Common myeloid progenitor, CD34-positive (primary cell): Measurements from ENCODE around the gene CSF1.

Experiments used
- CTCF ChIA-PET: fragments of 350-600 bp; sonication (Branson Sonifier 250); formaldehyde crosslinking; loops from one replicate; lab custom pipeline; 2021; ENCODE audit warnings: antibody characterized with exemption; lab: Charles Lee
- POLR2A ChIA-PET: fragments of 350-600 bp; sonication (Branson Sonifier 250); formaldehyde crosslinking; loops from one replicate; lab custom pipeline; 2021; ENCODE audit warnings: antibody characterized with exemption; lab: Charles Lee
- DNase-seq, 3 donors: peaks; one replicate each; pipeline versions ENCODE4 v3.0.0 to v3.0.0-alpha.2; 2013
- H3K27ac ChIP-seq, 2 experiments: 1 replicate in 1 of 2; 2 replicates in 1 of 2; pipeline ENCODE4 v1.7.0; 2013; ENCODE audit warnings: inconsistent platforms in 2 of 2, low read length in 2 of 2, mild to moderate bottlenecking in 2 of 2, low read depth in 1 of 2, moderate library complexity in 1 of 2; ENCODE audit not compliant: severe bottlenecking in 2 of 2, insufficient read depth in 1 of 2, poor library complexity in 1 of 2
- H3K27me3 ChIP-seq, 5 experiments: replicated peaks in 2 of 5; 1 replicate in 3 of 5; 2 replicates in 2 of 5; pipeline versions ENCODE4 v1.6.1 to v1.7.0; 2013; ENCODE audit warnings: low read length in 4 of 5, mild to moderate bottlenecking in 2 of 5, moderate library complexity in 2 of 5, inconsistent platforms in 1 of 5; ENCODE audit not compliant: insufficient read depth in 5 of 5, control insufficient read depth in 4 of 5
- H3K36me3 ChIP-seq, 4 experiments: 1 replicate in 2 of 4; 2 replicates in 2 of 4; pipeline versions ENCODE4 v1.6.1 to v1.7.0; 2013; ENCODE audit warnings: low read length in 3 of 4, control low read depth in 1 of 4, mild to moderate bottlenecking in 1 of 4; ENCODE audit not compliant: control insufficient read depth in 4 of 4, insufficient read depth in 4 of 4
- H3K4me1 ChIP-seq, 4 experiments: 1 replicate in 3 of 4; 2 replicates in 1 of 4; pipeline versions ENCODE4 v1.6.1 to v1.7.1; 2013; ENCODE audit warnings: low read length in 3 of 4, mild to moderate bottlenecking in 3 of 4, control low read depth in 1 of 4, inconsistent platforms in 1 of 4, moderate library complexity in 1 of 4; ENCODE audit not compliant: control insufficient read depth in 4 of 4, insufficient read depth in 4 of 4; ENCODE audit errors: control extremely low read depth in 1 of 4
- H3K4me3 ChIP-seq, 7 experiments: 1 replicate in 4 of 7; 2 replicates in 3 of 7; pipeline versions ENCODE4 v1.5.1 to v1.7.0; 2013; ENCODE audit warnings: mild to moderate bottlenecking in 7 of 7, low read length in 6 of 7, moderate library complexity in 6 of 7, inconsistent platforms in 2 of 7, low read depth in 2 of 7, control low read depth in 1 of 7; ENCODE audit not compliant: insufficient read depth in 4 of 7, control insufficient read depth in 1 of 7; ENCODE audit errors: extremely low read depth in 1 of 7
- H3K9me3 ChIP-seq, 5 experiments: 1 replicate in 4 of 5; 2 replicates in 1 of 5; pipeline versions ENCODE4 v1.6.1 to v1.7.1; 2013; ENCODE audit warnings: low read length in 4 of 5, mild to moderate bottlenecking in 2 of 5, inconsistent platforms in 1 of 5, low read depth in 1 of 5, moderate library complexity in 1 of 5; ENCODE audit not compliant: control insufficient read depth in 4 of 5, insufficient read depth in 2 of 5; ENCODE audit errors: control extremely low read depth in 1 of 5
- WGBS: methylation state at CpG from one replicate; pipeline ENCODE4 v1.1.5; 2013; ENCODE audit not compliant: insufficient coverage; 5-methylcytosine and 5-hydroxymethylcytosine counted together

Gene CSF1

DNA sequence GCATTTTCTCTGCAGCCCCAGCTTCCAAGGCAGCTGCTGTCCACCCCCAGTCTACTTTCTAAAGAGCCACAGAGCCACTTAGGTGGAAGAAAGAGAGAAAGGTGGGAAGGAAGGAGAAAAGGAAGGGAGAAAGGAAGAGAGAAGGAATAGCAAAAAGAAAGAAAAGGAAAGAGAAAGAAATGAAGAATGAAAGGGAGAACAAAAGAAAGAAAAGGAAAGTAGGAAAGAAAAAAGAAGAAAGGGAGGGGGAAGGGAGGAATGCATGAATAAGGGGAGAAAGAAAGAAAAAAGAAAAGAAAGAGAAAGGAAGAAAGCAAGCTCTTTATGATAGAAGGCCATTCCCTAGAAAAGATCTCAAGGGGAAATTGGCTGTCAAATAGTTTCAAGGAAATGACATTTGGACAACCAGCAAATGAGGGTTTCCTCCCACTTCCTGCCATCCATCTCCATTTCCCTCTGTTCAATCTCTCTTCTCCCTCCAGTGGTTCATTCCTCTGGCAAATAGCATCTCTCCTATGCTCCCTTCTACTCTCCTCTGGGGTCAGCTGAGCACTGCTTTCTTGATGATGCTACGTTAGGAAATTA is 3.4 kb upstream of the CSF1 start:
- no peak overlapping the region for H3K27ac ChIP-seq
- CTCF ChIA-PET: interaction anchor here (0.6 to 2.9 kb wide), 6 partner anchors 13 to 147 kb away, joined by 3 to 11 read pairs (median 4); no protein-coding TSS in a partner anchor
- no peaks in the 10 kb centered on the region for H3K9me3 ChIP-seq
- H3K4me3 ChIP-seq: no peak overlapping the region
- H3K4me1 ChIP-seq: peaks cover 2 to 17% (median 14%) of the 10 kb centered on the region in 4 experiments
- H3K27me3 ChIP-seq: peaks cover 0 to 30% (median 15%) of the 10 kb centered on the region in 5 experiments
- POLR2A ChIA-PET: no interaction called here
- DNase-seq: no peak
- 100% methylated on average over 1 of the region's 1 CpG for WGBS
- no peaks in the 10 kb centered on the region for H3K36me3 ChIP-seq

DNA sequence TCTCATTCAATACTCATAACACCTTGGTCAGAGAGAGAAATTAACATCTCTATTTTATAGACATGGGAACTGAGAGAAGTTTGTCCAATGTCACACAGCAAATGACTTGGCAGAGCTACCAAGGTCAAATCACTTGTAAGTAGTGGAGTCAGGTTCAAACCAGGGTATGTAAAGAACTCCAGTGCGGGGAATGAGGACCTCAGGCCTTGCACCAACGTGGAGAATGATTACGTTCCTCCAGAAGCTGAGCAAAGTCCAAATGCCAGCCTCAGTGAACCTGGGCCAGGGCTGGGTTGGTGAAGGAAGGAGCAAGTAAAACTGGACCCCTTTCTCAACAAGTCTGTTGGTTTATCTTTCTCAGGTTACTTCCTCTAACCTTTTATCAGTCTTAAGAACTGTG is 1.8 kb upstream of the CSF1 start:
- Histone ChIP-seq H3K27me3 (peaks cover 0 to 39% (median 19%) of the 10 kb centered on the region in 5 experiments), H3K36me3 (no peaks in the 10 kb centered on the region), H3K27ac (no peak overlapping the region), H3K4me3 (no peak overlapping the region), H3K4me1 (peaks cover 2 to 17% (median 14%) of the 10 kb centered on the region in 4 experiments), H3K9me3 (no peaks in the 10 kb centered on the region)
- ChIA-PET CTCF (interaction anchor here (1.4 to 2.9 kb wide), 4 partner anchors 42 to 132 kb away, joined by 3 to 11 read pairs (median 6); no protein-coding TSS in a partner anchor), POLR2A (no interaction called here)
- WGBS: 80% methylated on average over 1 of the region's 3 CpGs
- no peak for DNase-seq

DNA sequence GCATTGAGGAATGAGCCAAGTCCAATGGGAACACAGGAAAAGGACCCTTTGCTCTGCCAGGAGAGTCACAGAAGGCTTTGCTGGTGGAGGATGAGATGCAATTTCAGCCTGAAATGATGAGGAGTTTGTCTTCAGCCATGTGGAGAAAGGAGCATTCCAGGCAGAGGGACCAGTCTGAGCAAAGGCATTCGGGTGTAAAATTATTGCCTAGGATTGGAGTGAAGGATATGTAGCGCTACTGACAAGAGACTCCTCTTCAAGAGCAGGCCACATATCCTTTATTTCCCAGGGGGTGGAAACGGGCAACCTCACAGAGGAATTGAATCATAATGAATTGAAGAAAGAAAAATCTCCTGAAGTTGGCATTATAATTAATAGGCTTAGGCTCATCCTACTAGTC is 1.1 kb upstream of the CSF1 start:
- H3K4me3 ChIP-seq: no peak overlapping the region
- no peaks in the 10 kb centered on the region for H3K9me3 ChIP-seq
- H3K4me1 ChIP-seq: peaks cover 2 to 17% (median 14%) of the 10 kb centered on the region in 4 experiments
- H3K27me3 ChIP-seq: peaks cover 0 to 39% (median 19%) of the 10 kb centered on the region in 5 experiments
- no peaks in the 10 kb centered on the region for H3K36me3 ChIP-seq
- CTCF ChIA-PET: no interaction called here
- POLR2A ChIA-PET: no interaction called here
- DNase-seq: no peak
- H3K27ac ChIP-seq: no peak overlapping the region
- no CpG with 5 or more reads among the region's 3 CpGs for WGBS

- Histone ChIP-seq H3K4me3 (peak overlapping the region; percentile 35 to 85 (median 69)), H3K36me3 (no peaks in the 10 kb centered on the region), H3K4me1 (peaks cover 2 to 17% (median 11%) of the 10 kb centered on the region in 4 experiments), H3K27ac (peak overlapping the region in 1 of 2 experiments; percentile 59), H3K9me3 (no peaks in the 10 kb centered on the region), H3K27me3 (peaks cover 0 to 39% (median 19%) of the 10 kb centered on the region in 5 experiments)
- WGBS: 4% methylated on average over 54 of the region's 70 CpGs
- peak in 1 of 3 donors; percentile 12 for DNase-seq
- CTCF ChIA-PET: interaction anchor here (0.6 to 2.6 kb wide), 6 partner anchors 12 to 135 kb away, joined by 3 to 9 read pairs (median 4); no protein-coding TSS in a partner anchor
- POLR2A ChIA-PET: interaction anchor here (0.7 to 1.1 kb wide), 2 partner anchors 31 to 106 kb away, joined by 3 read pairs; no protein-coding TSS in a partner anchor
Observed at GRCh38 chr1:109910963-109911798, 532 bp downstream of the CSF1 start.

DNA sequence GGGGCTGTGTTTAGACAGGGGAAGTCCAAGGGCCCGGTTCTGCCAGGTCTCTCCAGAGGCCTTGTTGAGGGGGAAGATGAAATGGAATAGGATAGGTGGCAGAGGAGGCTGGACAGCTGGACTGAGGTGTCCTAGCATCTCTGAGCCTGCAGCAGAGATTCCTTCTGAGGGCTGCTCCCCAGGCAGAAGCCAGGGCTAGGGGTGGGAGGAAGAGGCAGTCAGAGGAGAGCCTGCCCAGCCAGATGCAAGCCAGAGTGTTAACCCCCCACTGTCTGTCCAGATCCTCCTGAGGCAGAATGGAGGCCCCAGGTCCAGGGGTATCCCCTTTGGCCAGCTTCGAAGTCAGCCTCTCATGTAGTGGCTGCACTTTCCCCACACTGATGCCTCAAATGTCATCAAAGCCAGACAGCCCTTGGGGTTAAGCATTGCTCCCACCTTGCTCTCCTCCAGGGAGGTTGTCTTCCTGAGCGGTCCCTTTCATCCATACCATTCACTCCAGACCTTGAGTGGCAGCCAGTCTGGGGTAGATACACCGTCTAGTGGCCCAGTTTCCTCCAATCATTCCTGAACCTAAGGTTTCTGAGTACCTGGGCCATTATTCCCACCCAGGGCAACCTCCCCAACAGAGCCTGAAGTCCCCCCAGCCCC is 1.7 kb downstream of the CSF1 start:
- H3K36me3 ChIP-seq: peaks cover 0 to 3% (median under 1%) of the 10 kb centered on the region in 4 experiments
- ChIA-PET CTCF (interaction anchor here (0.8 to 2.6 kb wide), 7 partner anchors 11 to 136 kb away, joined by 3 to 9 read pairs (median 3); partner anchors contain the start of gene AHCYL1), POLR2A (interaction anchor here (0.6 kb wide), 1 partner anchor 737 kb away, joined by 3 read pairs; no protein-coding TSS in a partner anchor)
- H3K4me1 ChIP-seq: peaks cover 2 to 19% (median 13%) of the 10 kb centered on the region in 4 experiments
- DNase-seq: no peak
- H3K27me3 ChIP-seq: peaks cover 0 to 39% (median 19%) of the 10 kb centered on the region in 5 experiments
- H3K9me3 ChIP-seq: no peaks in the 10 kb centered on the region
- 59% methylated on average over 4 of the region's 4 CpGs for WGBS
- no peak overlapping the region for H3K27ac ChIP-seq
- H3K4me3 ChIP-seq: peak overlapping the region in 2 of 7 experiments; percentile 75 to 85

GRCh38 chr1:109912873-109913272 is 2.2 kb downstream of the CSF1 start:
- no peak for DNase-seq
- H3K4me1 ChIP-seq: peaks cover 2 to 19% (median 14%) of the 10 kb centered on the region in 4 experiments
- peaks cover 0 to 37% (median 19%) of the 10 kb centered on the region in 5 experiments for H3K27me3 ChIP-seq
- H3K27ac ChIP-seq: no peak overlapping the region
- H3K9me3 ChIP-seq: no peaks in the 10 kb centered on the region
- CTCF ChIA-PET: interaction anchor here (0.9 to 2.6 kb wide), 5 partner anchors 10 to 136 kb away, joined by 3 to 9 read pairs (median 3); no protein-coding TSS in a partner anchor
- peak overlapping the region in 1 of 7 experiments; percentile 4 for H3K4me3 ChIP-seq
- POLR2A ChIA-PET: interaction anchor here (0.7 kb wide), 1 partner anchor 39 kb away, joined by 3 read pairs; no protein-coding TSS in a partner anchor
- WGBS: no CpG with 5 or more reads among the region's 1 CpG
- peaks cover 0 to 6% (median 2%) of the 10 kb centered on the region in 4 experiments for H3K36me3 ChIP-seq
